GM23248 (cell line): Measurements from ENCODE around the gene DNASE1.

Experiments
- EZH2 ChIP-seq: fragments of 200-600 bp; sonication (generic); IDR thresholded peaks from 2 replicates; pipeline ENCODE4 v1.6.1; 2018; ENCODE audit warnings: antibody characterized with exemption, mild to moderate bottlenecking; ENCODE audit not compliant: insufficient read depth, poor library complexity, severe bottlenecking
- EZH2phosphoT487 ChIP-seq: fragments of 200-600 bp; sonication (generic); IDR thresholded peaks from 2 replicates; pipeline ENCODE4 v1.6.1; 2018; ENCODE audit warnings: antibody characterized with exemption, moderate library complexity, mild to moderate bottlenecking, low read depth; ENCODE audit not compliant: insufficient read depth

DNA sequence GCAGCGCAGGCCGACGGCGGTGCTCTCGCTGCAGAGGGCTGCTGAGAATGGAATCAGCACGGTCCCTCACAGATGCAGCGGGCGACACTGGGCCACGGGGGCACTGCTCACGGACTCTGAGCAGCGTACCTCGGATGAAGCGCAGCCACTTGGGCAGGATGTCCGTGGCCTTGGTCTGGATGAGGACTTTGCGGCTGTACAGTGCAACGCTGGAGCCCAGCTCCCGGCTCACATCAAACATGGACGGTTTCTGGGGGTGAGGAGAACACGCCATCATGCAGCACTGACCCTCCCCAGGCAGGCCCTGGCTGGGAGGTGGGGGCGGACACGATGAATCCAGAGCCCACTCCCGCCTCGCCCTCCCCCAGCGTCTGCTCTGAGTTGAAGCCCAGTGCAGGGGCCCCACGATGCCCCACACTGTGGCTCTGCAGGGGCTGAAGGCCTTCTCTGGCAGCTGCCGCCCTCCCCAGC lies 18.1 kb downstream of the DNASE1 start:
- TF ChIP-seq EZH2 (no peak), EZH2phosphoT487 (no peak)
